GM10266 (cell line): ENCODE results near the gene SPATA9.
"Not testable (repeated sequence)": the region's sequence is repeated elsewhere in the genome, so short reads cannot be mapped to it uniquely, and the experiment has no call there.

Source experiments
- DNase-seq: peaks from one replicate; pipeline ENCODE4 v3.0.0; 2012; ENCODE audit errors: extremely low spot score
- CTCF ChIP-seq: IDR thresholded peaks from 2 replicates; pipeline ENCODE4 v1.5.1; 2012; ENCODE audit warnings: mild to moderate bottlenecking, low read depth; ENCODE audit not compliant: control insufficient read depth, insufficient read depth; ENCODE audit errors: missing control alignments

SPATA9 gene

GRCh38 chr5:95654196-95654595 is 28.6 kb downstream of the SPATA9 start:
- no peak for TF ChIP-seq CTCF
- no peak for DNase-seq

- no peak for TF ChIP-seq CTCF
- no peak for DNase-seq
Observed at GRCh38 chr5:95652849-95653248, 29.9 kb downstream of the SPATA9 start.

GRCh38 chr5:95649842-95650620 is 32.8 kb downstream of the SPATA9 start:
- no peak for DNase-seq
- no peak for TF ChIP-seq CTCF

- TF ChIP-seq CTCF = no peak
- no peak for DNase-seq
Observed at GRCh38 chr5:95649274-95649673, 33.5 kb downstream of the SPATA9 start.

- TF ChIP-seq CTCF = no peak
- DNase-seq = no peak
Observed at GRCh38 chr5:95647886-95648860, 34.6 kb downstream of the SPATA9 start.

- TF ChIP-seq CTCF = no peak
- DNase-seq = peak; percentile 88
Observed at GRCh38 chr5:95646569-95647431, 36.0 kb downstream of the SPATA9 start, which contains the start of gene RFESD. Gene RFESD, plus strand, starts transcription at chr5:95646777. Its CDS starts 5,495 bp downstream, at chr5:95652272.

GRCh38 chr5:95646226-95646568 is 36.6 kb downstream of the SPATA9 start:
- not testable (repeated sequence) for DNase-seq
